HL-60 (cell line): ENCODE measurements around the gene BBS1.

ENCODE experiments used
- CTCF ChIP-seq: IDR thresholded peaks from one replicate; pipeline ENCODE4 v1.5.1; 2011; ENCODE audit warnings: low read length, control low read depth, inconsistent platforms; ENCODE audit not compliant: insufficient read depth
- POLR2AphosphoS5 ChIP-seq: IDR thresholded peaks from 2 replicates; pipeline ENCODE4 v1.6.1; 2012; ENCODE audit warnings: low read depth

DNA sequence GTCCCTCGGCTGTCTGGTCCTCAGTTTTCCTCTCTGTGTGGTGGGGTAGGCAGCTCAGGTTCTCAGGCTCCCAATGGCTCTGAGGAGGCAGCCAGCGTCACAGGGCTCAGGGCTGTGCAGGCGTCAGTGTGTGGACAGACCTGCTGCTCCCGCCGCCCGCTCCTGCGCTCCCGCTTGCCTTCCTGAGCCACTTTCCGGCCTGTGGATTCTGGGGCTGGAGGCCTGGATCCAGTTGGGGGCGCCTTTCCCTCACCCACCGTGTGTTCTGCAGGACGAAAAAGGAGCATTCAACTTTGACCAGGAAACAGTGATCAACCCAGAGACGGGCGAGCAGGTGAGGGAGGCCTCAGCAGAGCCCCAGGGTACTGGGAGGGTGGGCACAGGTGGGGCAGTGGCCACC lies 15.5 kb upstream of the BBS1 start:
- TF ChIP-seq CTCF (no peak), POLR2AphosphoS5 (no peak)
